Natural killer cell (primary cell): ENCODE results near the gene KRT74. TPM values are rescaled to one million over a fixed set of nuclear protein-coding genes. Genes with fewer than 3 reads are reported as not detected.

Experiments used
- ATAC-seq, 3 donors: fragments of 150-1000 bp in 2 of 3; fragments of 200-7000 bp in 1 of 3; cut with Tn5 transposase; 1 replicate in 1 of 3; 2 replicates in 2 of 3; pipeline ENCODE4 v1.10.0; 2021; ENCODE audit warnings: mild to moderate bottlenecking in 2 of 3, moderate library complexity in 2 of 3
- DNase-seq, 2 donors: peaks; one replicate each; pipeline versions ENCODE4 v3.0.0 to v3.0.0-alpha.2; 2013 to 2021; ENCODE audit warnings: mixed read lengths in 1 of 2
- H3K27ac ChIP-seq: one replicate; pipeline ENCODE4 v1.5.1; 2013; ENCODE audit warnings: mild to moderate bottlenecking, low read length
- H3K27me3 ChIP-seq: one replicate; pipeline ENCODE4 v1.6.1; 2013; ENCODE audit warnings: low read length; ENCODE audit not compliant: control insufficient read depth, insufficient read depth
- H3K36me3 ChIP-seq: one replicate; pipeline ENCODE4 v1.6.1; 2013; ENCODE audit warnings: low read length; ENCODE audit not compliant: control insufficient read depth, insufficient read depth
- H3K4me1 ChIP-seq: one replicate; pipeline ENCODE4 v1.6.1; 2013; ENCODE audit warnings: low read length; ENCODE audit not compliant: control insufficient read depth, insufficient read depth
- H3K4me3 ChIP-seq: one replicate; pipeline ENCODE4 v1.5.1; 2013; ENCODE audit warnings: low read length
- H3K9me3 ChIP-seq: one replicate; pipeline ENCODE4 v1.6.1; 2013; ENCODE audit warnings: low read length; ENCODE audit not compliant: control insufficient read depth, insufficient read depth
- H3K27ac Mint-ChIP-seq, 2 donors: one replicate each; pipeline ENCODE4 v1.8.0; 2022; ENCODE audit warnings: mild to moderate bottlenecking in 2 of 2, mixed read lengths in 2 of 2, moderate library complexity in 1 of 2
- H3K27me3 Mint-ChIP-seq, 2 donors: one replicate each; pipeline ENCODE4 v1.8.0; 2022; ENCODE audit warnings: low read depth in 2 of 2, mixed read lengths in 2 of 2
- H3K36me3 Mint-ChIP-seq: one replicate; pipeline ENCODE4 v1.8.0; 2022; ENCODE audit warnings: mixed read lengths
- H3K4me1 Mint-ChIP-seq, 2 donors: one replicate each; pipeline ENCODE4 v1.8.0; 2022; ENCODE audit warnings: mixed read lengths in 2 of 2
- H3K4me3 Mint-ChIP-seq: one replicate; pipeline ENCODE4 v1.8.0; 2022; ENCODE audit warnings: mild to moderate bottlenecking, moderate library complexity, mixed read lengths
- H3K9me3 Mint-ChIP-seq, 2 donors: one replicate each; pipeline ENCODE4 v1.8.0; 2022; ENCODE audit warnings: mixed read lengths in 2 of 2
- CTCF ChIP-seq: fragments of 200-600 bp; IDR thresholded peaks from one replicate; pipeline ENCODE4 v1.8.0; 2022; ENCODE audit warnings: antibody characterized with exemption
- WGBS: methylation state at CpG from one replicate; pipeline ENCODE4 v1.1.7; 2013; ENCODE audit warnings: missing lambda C conversion rate; ENCODE audit not compliant: insufficient coverage; 5-methylcytosine and 5-hydroxymethylcytosine counted together
- intact Hi-C: fragments of 100-400 bp; cut with micrococcal nuclease; formaldehyde crosslinking; loops from one replicate; pipeline ENCODE4 v1.14.2; 2022
- total RNA-seq, 4 donors: library from RNA; stranded (reverse); fragments of 120-200 nt in 1 of 4; gene quantifications; one replicate each; pipeline versions ENCODE4 v1.2.3 to v1.2.4, GENCODE V29; 2013 to 2022

The KRT74 gene
- total RNA-seq, 3 donors from 2014 or later (not counting 1 experiment from before 2014, with no cell fraction given), result 0.38 to 1.2 (median 0.38) TPM

DNA sequence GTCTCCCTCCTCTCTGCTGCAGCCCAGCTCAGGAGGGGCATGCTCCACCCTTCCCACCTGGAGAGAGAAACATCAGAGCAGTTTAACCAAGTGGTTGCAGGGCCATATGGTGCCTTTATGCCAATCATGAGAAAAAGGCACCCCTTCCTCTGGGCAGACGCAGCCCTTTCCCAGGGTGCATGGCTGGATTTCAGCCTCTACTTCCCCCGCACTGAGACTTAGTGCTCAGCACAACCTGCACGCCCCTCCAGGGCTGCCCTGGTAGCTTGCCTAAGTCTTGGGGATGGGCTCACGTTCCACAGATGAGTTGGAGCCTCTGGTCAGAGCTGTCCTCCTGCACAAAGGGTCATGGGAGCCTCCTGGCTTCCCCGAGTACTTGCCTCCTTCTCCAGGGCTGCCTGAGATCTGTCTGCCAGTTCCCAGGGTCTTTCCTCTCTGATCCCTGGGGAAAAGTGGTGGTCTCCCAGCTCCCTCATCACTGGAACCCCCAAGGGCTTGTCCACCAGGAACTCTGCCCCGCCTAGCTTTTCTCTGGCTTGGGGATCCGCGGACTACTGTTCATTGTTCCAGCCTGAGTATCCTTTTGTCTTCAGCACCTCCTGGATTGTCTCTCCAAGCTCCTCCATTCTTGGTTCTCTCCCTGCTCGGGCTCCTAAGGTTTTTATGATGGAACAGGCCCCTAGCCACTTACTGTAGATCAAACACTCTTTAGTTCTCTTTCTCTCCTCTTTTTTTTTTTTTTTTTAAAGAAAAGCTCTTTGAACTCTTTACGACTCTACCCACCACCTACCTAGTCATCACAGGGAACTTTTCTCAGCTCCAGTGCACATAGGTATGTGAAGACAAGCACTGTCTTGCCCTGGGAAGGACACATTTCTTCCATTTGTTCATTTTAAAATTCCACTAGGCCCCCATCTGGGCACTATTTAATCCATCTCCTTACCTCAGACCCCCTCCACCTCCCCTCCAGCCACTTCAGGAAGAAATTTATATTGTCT lies 6.1 kb upstream of the KRT74 start:
- no peaks in the 10 kb centered on the region for H3K27me3 ChIP-seq
- H3K27ac ChIP-seq, result no peak overlapping the region
- Mint-ChIP-seq H3K9me3 (no peaks in the 10 kb centered on the region), H3K36me3 (no peaks in the 10 kb centered on the region), H3K4me1 (peaks cover 31 to 32% of the 10 kb centered on the region in 2 donors), H3K27ac (no peak overlapping the region), H3K4me3 (no peak overlapping the region), H3K27me3 (peaks cover 18 to 28% of the 10 kb centered on the region in 2 donors)
- no peak for ATAC-seq
- H3K9me3 ChIP-seq, result no peaks in the 10 kb centered on the region
- peaks cover 27% of the 10 kb centered on the region for H3K4me1 ChIP-seq
- H3K4me3 ChIP-seq, result no peak overlapping the region
- DNase-seq, result peak in 1 of 2 donors; percentile 35
- H3K36me3 ChIP-seq, result no peaks in the 10 kb centered on the region
- intact Hi-C loops, result loop anchor here (5.0 kb wide), 1 partner anchor 207 kb away; no protein-coding TSS in a partner anchor
- 84% methylated on average over 10 of the region's 10 CpGs for WGBS
- no peak for TF ChIP-seq CTCF

DNA sequence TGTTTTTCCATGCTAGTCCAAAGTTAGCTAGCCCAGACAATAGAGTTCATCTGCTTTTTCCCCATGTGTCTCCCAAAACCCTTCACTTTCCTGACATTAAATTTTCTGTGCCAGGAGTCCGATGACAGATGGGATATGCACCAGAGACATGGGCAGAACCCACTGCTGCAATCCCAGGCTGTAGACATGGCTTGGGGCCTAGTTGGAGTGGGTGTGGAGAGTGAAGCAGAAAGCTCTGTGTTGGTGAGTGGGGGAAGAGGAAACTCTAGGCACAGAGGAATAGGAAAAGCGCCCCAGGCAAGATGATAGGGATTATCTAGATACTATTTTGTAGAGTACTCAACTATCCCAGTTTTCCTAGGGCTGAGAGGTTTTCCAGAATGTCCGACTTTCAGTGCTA lies 4.8 kb upstream of the KRT74 start:
- no peak for DNase-seq
- H3K27ac Mint-ChIP-seq, result no peak overlapping the region
- no peaks in the 10 kb centered on the region for H3K9me3 Mint-ChIP-seq

GRCh38 chr12:52577316-52577715 lies 3.7 kb upstream of the KRT74 start:
- Mint-ChIP-seq H3K4me1 (peaks cover 29 to 33% of the 10 kb centered on the region in 2 donors), H3K36me3 (no peaks in the 10 kb centered on the region), H3K27me3 (peaks cover 28 to 39% of the 10 kb centered on the region in 2 donors), H3K4me3 (no peak overlapping the region), H3K27ac (no peak overlapping the region), H3K9me3 (no peaks in the 10 kb centered on the region)
- DNase-seq (no peak), ATAC-seq (no peak)
- Histone ChIP-seq H3K4me3 (no peak overlapping the region), H3K36me3 (no peaks in the 10 kb centered on the region), H3K4me1 (peaks cover 23% of the 10 kb centered on the region), H3K27me3 (peaks cover 5% of the 10 kb centered on the region), H3K27ac (no peak overlapping the region), H3K9me3 (no peaks in the 10 kb centered on the region)
- TF ChIP-seq CTCF, result no peak
- WGBS, result 91% methylated on average over 8 of the region's 8 CpGs
- intact Hi-C loops, result no loop called here

More for the DNA sequence above, 4.8 kb upstream of the KRT74 start:
- TF ChIP-seq CTCF, result no peak
- no peak for ATAC-seq
- Histone ChIP-seq H3K9me3 (no peaks in the 10 kb centered on the region), H3K36me3 (no peaks in the 10 kb centered on the region), H3K4me1 (peaks cover 31% of the 10 kb centered on the region), H3K27me3 (peaks cover under 1% of the 10 kb centered on the region), H3K27ac (no peak overlapping the region), H3K4me3 (no peak overlapping the region)
- Mint-ChIP-seq H3K27me3 (peaks cover 18 to 28% of the 10 kb centered on the region in 2 donors), H3K36me3 (no peaks in the 10 kb centered on the region), H3K4me1 (peaks cover 34% of the 10 kb centered on the region in 2 donors), H3K4me3 (no peak overlapping the region)
- intact Hi-C loops, result no loop called here
- 82% methylated on average over 2 of the region's 3 CpGs for WGBS
